GM12878 (cell line): ENCODE data around the gene NPC1. TPM values are rescaled to one million over a fixed set of nuclear protein-coding genes. Genes with fewer than 3 reads are reported as not detected.

ENCODE experiments used
- ATAC-seq: fragments of 200-7000 bp; cut with Tn5 transposase; 3 replicates; pipeline ENCODE4 v1.9.1; 2020; ENCODE audit warnings: mild to moderate bottlenecking, moderate library complexity
- BruUV-seq: library from RNA; stranded (reverse); fragments of 400-500 nt; replicated peaks from 2 replicates; lab custom pipeline; 2021; lab: Mats Ljungman, UMichigan
- CTCF ChIA-PET: fragments of 300-600 bp; sonication (Branson Sonifier 250); formaldehyde crosslinking; extraction: SDS; loops from one replicate; lab custom pipeline; 2021; ENCODE audit warnings: inconsistent platforms; lab: Yijun Ruan, JAX
- POLR2A ChIA-PET: fragments of 350-600 bp; formaldehyde crosslinking; extraction: SDS; loops from one replicate; lab custom pipeline; 2021; ENCODE audit warnings: inconsistent platforms; lab: Charles Lee
- RAD21 ChIA-PET: fragments of 300-600 bp; sonication (Branson Sonifier 250); formaldehyde crosslinking; loops from one replicate; lab custom pipeline; 2023; ENCODE audit warnings: antibody characterized with exemption; ENCODE audit not compliant: unreplicated experiment; lab: Charles Lee
- SMC1A ChIA-PET: fragments of 300-600 bp; sonication (Branson Sonifier 250); formaldehyde crosslinking; loops from one replicate; lab custom pipeline; 2023; ENCODE audit not compliant: unreplicated experiment, uncharacterized antibody; lab: Charles Lee
- DNase-seq: peaks from one replicate; pipeline ENCODE4 v3.0.0-alpha.2; 2011; ENCODE audit warnings: low read depth, low spot score
- FAIRE-seq: peaks from 3 replicates; lab custom pipeline; 2011; peaks lifted over from hg19 to GRCh38; lab: Jason Lieb, UNC
- H2AFZ ChIP-seq: 2 replicates; pipeline ENCODE4 v1.6.0; 2011; ENCODE audit warnings: low read depth, low read length, control low read depth; ENCODE audit not compliant: control insufficient read depth
- H3K27ac ChIP-seq: 2 replicates; pipeline ENCODE4 v1.5.1; 2011; ENCODE audit warnings: control low read depth; ENCODE audit not compliant: control insufficient read depth, insufficient read depth
- H3K27me3 ChIP-seq, 2 experiments: replicated peaks in 1 of 2; 2 replicates each; pipeline versions ENCODE4 v1.6.0 to v1.6.1; 2011; ENCODE audit warnings: low read length in 1 of 2; ENCODE audit not compliant: control insufficient read depth in 2 of 2, insufficient read depth in 2 of 2
- H3K36me3 ChIP-seq, 2 experiments: 2 replicates each; pipeline ENCODE4 v1.5.1; 2011; ENCODE audit warnings: low read length in 1 of 2; ENCODE audit not compliant: control insufficient read depth in 2 of 2, insufficient read depth in 2 of 2
- H3K4me1 ChIP-seq: 2 replicates; pipeline ENCODE4 v1.6.1; 2011; ENCODE audit warnings: mild to moderate bottlenecking, low read length, moderate library complexity, mixed read lengths; ENCODE audit not compliant: control insufficient read depth, insufficient read depth
- H3K4me2 ChIP-seq: 2 replicates; pipeline ENCODE4 v1.6.0; 2011; ENCODE audit warnings: control low read depth; ENCODE audit not compliant: control insufficient read depth, insufficient read depth
- H3K4me3 ChIP-seq: fragments of 200-600 bp; sonication (generic); 2 replicates; pipeline ENCODE4 v1.5.1; 2016
- H3K79me2 ChIP-seq: 2 replicates; pipeline ENCODE4 v1.6.0; 2011; ENCODE audit warnings: low read length; ENCODE audit not compliant: control insufficient read depth, insufficient read depth
- H3K9ac ChIP-seq: 2 replicates; pipeline ENCODE4 v1.8.0; 2011; ENCODE audit warnings: low read length, control low read depth, mixed read lengths; ENCODE audit not compliant: control insufficient read depth, insufficient read depth
- H3K9me3 ChIP-seq: replicated peaks from 3 replicates; pipeline ENCODE4 v1.5.1; 2011; ENCODE audit warnings: mild to moderate bottlenecking, low read length; ENCODE audit not compliant: control insufficient read depth, insufficient read depth
- H4K20me1 ChIP-seq: 2 replicates; pipeline ENCODE4 v1.6.0; 2011; ENCODE audit not compliant: control insufficient read depth, insufficient read depth
- CHD1 ChIP-seq: IDR thresholded peaks from 2 replicates; pipeline ENCODE4 v1.6.1; 2012; ENCODE audit warnings: low read depth, low read length, improper control_type of control experiment
- CHD2 ChIP-seq: IDR thresholded peaks from 2 replicates; pipeline ENCODE4 v1.6.1; 2011; ENCODE audit warnings: low read depth, low read length, improper control_type of control experiment, borderline replicate concordance
- ELK1 ChIP-seq: IDR thresholded peaks from 2 replicates; pipeline ENCODE4 v1.6.1; 2012; ENCODE audit warnings: low read depth, low read length, improper control_type of control experiment
- EZH2 ChIP-seq: IDR thresholded peaks from 2 replicates; pipeline ENCODE4 v1.6.1; 2012; ENCODE audit warnings: low read depth, mild to moderate bottlenecking, control low read depth, inconsistent platforms, low read length, borderline replicate concordance; ENCODE audit not compliant: control insufficient read depth
- MXI1 ChIP-seq: fragments of 150-350 bp; IDR thresholded peaks from 2 replicates; pipeline ENCODE4 v1.6.1; 2011; ENCODE audit warnings: low read depth, mild to moderate bottlenecking, inconsistent platforms, low read length, improper control_type of control experiment
- MYB ChIP-seq: fragments of 150-350 bp; IDR thresholded peaks from 2 replicates; pipeline ENCODE4 v1.6.1; 2014; ENCODE audit warnings: mild to moderate bottlenecking, low read depth, low read length, borderline replicate concordance
- NFXL1 ChIP-seq: fragments of 450-650 bp; IDR thresholded peaks from 2 replicates; pipeline ENCODE4 v1.6.1; 2017; ENCODE audit warnings: antibody characterized with exemption, mild to moderate bottlenecking, borderline replicate concordance
- NR2C2 ChIP-seq: IDR thresholded peaks from 2 replicates; pipeline ENCODE4 v1.6.1; 2011; ENCODE audit warnings: borderline replicate concordance, low read depth; ENCODE audit not compliant: control insufficient read depth, insufficient read length
- NR2F1 ChIP-seq: fragments of 450-650 bp; conservative IDR thresholded peaks from 2 replicates; pipeline ENCODE4 v1.6.1; 2017; ENCODE audit warnings: mild to moderate bottlenecking
- NRF1 ChIP-seq: conservative IDR thresholded peaks from 2 replicates; pipeline ENCODE4 v1.6.1; 2011; ENCODE audit warnings: mild to moderate bottlenecking, low read depth, low read length, improper control_type of control experiment
- RAD21 ChIP-seq: IDR thresholded peaks from 2 replicates; pipeline ENCODE4 v1.6.1; 2011; ENCODE audit warnings: mild to moderate bottlenecking, low read depth, low read length, moderate library complexity; ENCODE audit not compliant: insufficient read depth
- SMAD1 ChIP-seq: fragments of 450-650 bp; IDR thresholded peaks from 2 replicates; pipeline ENCODE4 v1.6.1; 2018; ENCODE audit warnings: mild to moderate bottlenecking, low read depth; ENCODE audit not compliant: partially characterized antibody
- SUZ12 ChIP-seq: fragments of 200-600 bp; sonication (generic); IDR thresholded peaks from one replicate; pipeline ENCODE4 v1.6.1; 2018; ENCODE audit warnings: antibody characterized with exemption, mild to moderate bottlenecking; ENCODE audit not compliant: unreplicated experiment
- WRNIP1 ChIP-seq: IDR thresholded peaks from 2 replicates; pipeline ENCODE4 v1.6.1; 2011; ENCODE audit warnings: low read depth, low read length, improper control_type of control experiment, borderline replicate concordance
- ZNF217 ChIP-seq: fragments of 450-650 bp; IDR thresholded peaks from 2 replicates; pipeline ENCODE4 v1.6.1; 2017; ENCODE audit warnings: antibody characterized with exemption, mild to moderate bottlenecking
- ZNF622 ChIP-seq: fragments of 450-650 bp; IDR thresholded peaks from 2 replicates; pipeline ENCODE4 v1.6.1; 2017; ENCODE audit warnings: mild to moderate bottlenecking, inconsistent platforms
- ZNF687 ChIP-seq: fragments of 450-650 bp; IDR thresholded peaks from 2 replicates; pipeline ENCODE4 v1.6.1; 2017; ENCODE audit warnings: mild to moderate bottlenecking, moderate library complexity
- ZSCAN29 ChIP-seq: fragments of 450-650 bp; IDR thresholded peaks from 2 replicates; pipeline ENCODE4 v1.6.1; 2017; ENCODE audit warnings: mild to moderate bottlenecking, moderate library complexity
- WGBS: methylation state at CpG from one replicate; pipeline ENCODE4 v1.1.6; 2016; ENCODE audit warnings: low lambda C conversion rate; ENCODE audit not compliant: insufficient replicate concordance, insufficient coverage; ENCODE audit errors: missing lambda C conversion rate; 5-methylcytosine and 5-hydroxymethylcytosine counted together
- in situ Hi-C: fragments of 300-500 bp; cut with MboI; formaldehyde crosslinking; loops from 9 replicates; pipeline ENCODE4 v1.14.3; 2018; ENCODE audit warnings: mixed read lengths
- intact Hi-C: fragments of 100-400 bp; cut with micrococcal nuclease; formaldehyde crosslinking; loops from one replicate; pipeline ENCODE4 v1.14.2; 2022; ENCODE audit not compliant: unreplicated experiment
- polyA plus RNA-seq, 11 experiments: library from polyadenylated mRNA; depleted of rRNA in 4 of 11; unstranded in 6 of 11; stranded (reverse) in 5 of 11; fragments of >200 nt; fragmentation: Nextera tagmentation in 4 of 11; fragmentation: Illumina TruSeq in 1 of 11; extraction: Ambion mirVana in 4 of 11; extraction: Trizol in 1 of 11; gene quantifications; 1 replicate in 1 of 11; 2 replicates in 10 of 11; pipeline versions ENCODE4 v1.2.1 to v1.2.3, GENCODE V29; 2011 to 2016; ENCODE audit warnings: inconsistent platforms in 2 of 11, missing spikeins in 2 of 11, low read depth in 1 of 11
- total RNA-seq, 4 experiments: library from RNA; depleted of rRNA in 3 of 4; stranded (reverse); fragments of >200 nt in 3 of 4; fragmentation: Illumina TruSeq in 1 of 4; extraction: Trizol in 1 of 4; gene quantifications; 2 replicates each; pipeline versions ENCODE4 v1.2.1 to v1.2.3, GENCODE V29; 2013 to 2021

The NPC1 gene
- total and polyA plus RNA-seq, 10 of the 15 experiments (the other 5 are each of a cell fraction or from before 2014, with no cell fraction given), result 10.1 to 45.2 (median 19.4) TPM

GRCh38 chr18:23487738-23488570 is 98.4 kb downstream of the NPC1 start:
- RAD21 ChIA-PET, result interaction anchor here (0.7 to 2.0 kb wide), 20 partner anchors 8 to 357 kb away, joined by 3 to 22 read pairs (median 4); partner anchors contain the start of gene RIOK3
- intact Hi-C loops, result no loop called here
- in situ Hi-C loops, result no loop called here
- H3K4me1 ChIP-seq, result peaks cover 10% of the 10 kb centered on the region
- WGBS, result 1% methylated on average over 14 of the region's 14 CpGs
- TSS peak; percentile 94 for BruUV-seq
- DNase-seq (peak; percentile 62), FAIRE-seq (peak; percentile 96), ATAC-seq (peak; percentile 92)
- H4K20me1 ChIP-seq, result no peaks in the 10 kb centered on the region
- H3K9me3 ChIP-seq, result no peaks in the 10 kb centered on the region
- peak overlapping the region; percentile 93 for H3K27ac ChIP-seq
- POLR2A ChIA-PET, result interaction anchor here (0.6 to 2.0 kb wide), 15 partner anchors 9 to 127 kb away, joined by 3 to 12 read pairs (median 4); partner anchors contain the start of genes RIOK3 and RMC1
- no peaks in the 10 kb centered on the region for H3K27me3 ChIP-seq
- no peaks in the 10 kb centered on the region for H3K79me2 ChIP-seq
- CTCF ChIA-PET, result interaction anchor here (0.6 to 5.6 kb wide), 21 partner anchors 9 to 1235 kb away, joined by 3 to 72 read pairs (median 4); partner anchors contain the start of gene RIOK3
- no peaks in the 10 kb centered on the region for H3K36me3 ChIP-seq
- SMC1A ChIA-PET, result interaction anchor here (0.9 to 3.3 kb wide), 19 partner anchors 8 to 98 kb away, joined by 3 to 28 read pairs (median 7); partner anchors contain the start of genes RIOK3 and RMC1
- peak overlapping the region; percentile 78 for H3K9ac ChIP-seq
- peak overlapping the region; percentile 76 for H2AFZ ChIP-seq
- H3K4me2 ChIP-seq, result peak overlapping the region; percentile 85
- H3K4me3 ChIP-seq, result peak overlapping the region; percentile 70
- no peak for TF ChIP-seq WRNIP1
- no peak for TF ChIP-seq SMAD1
- no peak for TF ChIP-seq SUZ12
- peak; percentile 41; the same call in 1 of the 2 replicates for TF ChIP-seq MXI1
- TF ChIP-seq NFXL1, result no peak
- TF ChIP-seq NR2C2, result no peak
- no peak for TF ChIP-seq CHD2
- TF ChIP-seq EZH2, result no peak
- TF ChIP-seq ELK1, result no peak
- TF ChIP-seq ZNF217, result no peak; the same call in 1 of the 2 replicates
- no peak for TF ChIP-seq ZSCAN29
- no peak for TF ChIP-seq MYB
- TF ChIP-seq ZNF687, result peak; percentile 75
- no peak for TF ChIP-seq ZNF622
- no peak for TF ChIP-seq RAD21
- TF ChIP-seq CHD1, result no peak
- TF ChIP-seq NR2F1, result no peak; the same call in 1 of the 2 replicates
- TF ChIP-seq NRF1, result no peak
